ENCODE results near the gene ANO8.

The ANO8 gene

DNA sequence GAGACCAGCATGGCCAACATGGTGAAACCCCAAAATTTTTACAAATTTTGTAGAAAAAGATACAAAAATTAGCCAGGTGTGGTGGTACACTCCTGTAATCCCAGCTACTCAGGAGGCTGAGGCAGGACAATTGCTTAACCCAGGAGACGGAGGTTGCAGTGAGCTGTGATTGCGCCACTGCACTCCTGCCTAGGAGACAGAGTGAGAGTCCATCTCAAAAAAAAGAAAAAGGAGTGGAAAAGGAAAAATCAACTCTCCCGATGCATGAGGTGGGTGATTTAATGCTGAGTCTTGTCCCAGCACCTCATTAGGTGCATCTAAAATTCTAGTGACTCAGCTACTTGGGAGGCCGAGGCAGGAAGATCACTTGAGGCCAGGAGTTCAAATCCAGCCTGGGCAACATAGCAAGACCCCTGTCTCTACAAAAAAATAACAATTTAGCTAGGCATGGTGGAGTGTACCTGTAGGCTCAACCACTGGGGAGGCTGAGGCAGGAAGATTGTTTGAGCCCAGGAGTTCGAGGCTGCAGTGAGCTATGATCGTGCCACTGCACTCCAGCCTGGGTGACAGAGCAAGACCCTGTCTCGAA lies 22.5 kb upstream of the ANO8 start:
- Histone ChIP-seq H3K27me3 (replicated peaks; ENCODE audit: insufficient read depth, low read length) (peaks cover 5% of the 10 kb centered on the region; the same call in 1 of the 2 replicates), H3K27ac (ENCODE audit: low read length) (no peak overlapping the region), H3K4me3 (ENCODE audit: low read length) (no peak overlapping the region), H3K79me2 (ENCODE audit: low read length) (no peaks in the 10 kb centered on the region), H3K9me3 (replicated peaks; ENCODE audit: insufficient read depth, low read length) (no peaks in the 10 kb centered on the region), H3K9ac (ENCODE audit: low read length) (no peak overlapping the region), H3K4me2 (ENCODE audit: low read depth, low read length) (no peak overlapping the region), H2AFZ (ENCODE audit: low read length) (no peak overlapping the region), H4K20me1 (ENCODE audit: insufficient read depth, low read length) (no peaks in the 10 kb centered on the region), H3K4me1 (ENCODE audit: low read length) (no peaks in the 10 kb centered on the region), H3K9me2 (replicated peaks; ENCODE audit: insufficient read depth, low read length) (no peaks in the 10 kb centered on the region), H3K36me3 (replicated peaks; ENCODE audit: insufficient read depth, low read length) (no peaks in the 10 kb centered on the region), H3F3A (ENCODE audit: insufficient read depth, low read length) (no peaks in the 10 kb centered on the region)
- DNase-seq: no peak
- TF ChIP-seq EZH2phosphoT487 (IDR thresholded peaks at IDR 0.05; ENCODE audit: low read length) (no peak), EZH2 (optimal IDR thresholded peaks at IDR 0.05; ENCODE audit: low read depth, low read length) (no peak)
- TF ChIP-seq, protein P1, sequence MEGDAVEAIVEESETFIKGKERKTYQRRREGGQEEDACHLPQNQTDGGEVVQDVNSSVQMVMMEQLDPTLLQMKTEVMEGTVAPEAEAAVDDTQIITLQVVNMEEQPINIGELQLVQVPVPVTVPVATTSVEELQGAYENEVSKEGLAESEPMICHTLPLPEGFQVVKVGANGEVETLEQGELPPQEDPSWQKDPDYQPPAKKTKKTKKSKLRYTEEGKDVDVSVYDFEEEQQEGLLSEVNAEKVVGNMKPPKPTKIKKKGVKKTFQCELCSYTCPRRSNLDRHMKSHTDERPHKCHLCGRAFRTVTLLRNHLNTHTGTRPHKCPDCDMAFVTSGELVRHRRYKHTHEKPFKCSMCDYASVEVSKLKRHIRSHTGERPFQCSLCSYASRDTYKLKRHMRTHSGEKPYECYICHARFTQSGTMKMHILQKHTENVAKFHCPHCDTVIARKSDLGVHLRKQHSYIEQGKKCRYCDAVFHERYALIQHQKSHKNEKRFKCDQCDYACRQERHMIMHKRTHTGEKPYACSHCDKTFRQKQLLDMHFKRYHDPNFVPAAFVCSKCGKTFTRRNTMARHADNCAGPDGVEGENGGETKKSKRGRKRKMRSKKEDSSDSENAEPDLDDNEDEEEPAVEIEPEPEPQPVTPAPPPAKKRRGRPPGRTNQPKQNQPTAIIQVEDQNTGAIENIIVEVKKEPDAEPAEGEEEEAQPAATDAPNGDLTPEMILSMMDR (IDR thresholded peaks at IDR 0.05; ENCODE audit: low read length): no peak

DNA sequence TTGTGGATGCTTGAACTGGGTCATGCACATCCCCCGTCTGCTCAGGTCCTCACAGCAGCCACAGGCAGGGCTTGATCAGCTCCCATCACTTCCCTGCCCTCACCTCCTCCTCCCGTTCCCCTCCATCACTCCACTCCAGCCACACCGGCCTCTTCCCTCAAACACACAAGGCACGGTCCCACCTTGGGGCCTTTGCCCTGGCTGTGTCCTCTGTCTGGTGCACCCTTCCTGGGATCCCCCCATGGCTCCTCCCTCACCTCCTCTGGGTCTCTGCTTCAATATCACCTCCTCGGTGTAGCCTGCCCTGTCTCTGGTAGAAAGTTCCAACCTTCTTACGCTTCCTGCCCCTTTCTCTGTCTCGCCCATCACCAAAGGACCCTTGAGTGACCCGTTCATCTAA lies 18.7 kb upstream of the ANO8 start:
- TF ChIP-seq EZH2 (optimal IDR thresholded peaks at IDR 0.05; ENCODE audit: low read depth, low read length) (no peak), EZH2phosphoT487 (IDR thresholded peaks at IDR 0.05; ENCODE audit: low read length) (no peak)
- TF ChIP-seq, protein P1 (IDR thresholded peaks at IDR 0.05; ENCODE audit: low read length): no peak
- Histone ChIP-seq H3K4me3 (ENCODE audit: low read length) (no peak overlapping the region), H2AFZ (ENCODE audit: low read length) (no peak overlapping the region)

DNA sequence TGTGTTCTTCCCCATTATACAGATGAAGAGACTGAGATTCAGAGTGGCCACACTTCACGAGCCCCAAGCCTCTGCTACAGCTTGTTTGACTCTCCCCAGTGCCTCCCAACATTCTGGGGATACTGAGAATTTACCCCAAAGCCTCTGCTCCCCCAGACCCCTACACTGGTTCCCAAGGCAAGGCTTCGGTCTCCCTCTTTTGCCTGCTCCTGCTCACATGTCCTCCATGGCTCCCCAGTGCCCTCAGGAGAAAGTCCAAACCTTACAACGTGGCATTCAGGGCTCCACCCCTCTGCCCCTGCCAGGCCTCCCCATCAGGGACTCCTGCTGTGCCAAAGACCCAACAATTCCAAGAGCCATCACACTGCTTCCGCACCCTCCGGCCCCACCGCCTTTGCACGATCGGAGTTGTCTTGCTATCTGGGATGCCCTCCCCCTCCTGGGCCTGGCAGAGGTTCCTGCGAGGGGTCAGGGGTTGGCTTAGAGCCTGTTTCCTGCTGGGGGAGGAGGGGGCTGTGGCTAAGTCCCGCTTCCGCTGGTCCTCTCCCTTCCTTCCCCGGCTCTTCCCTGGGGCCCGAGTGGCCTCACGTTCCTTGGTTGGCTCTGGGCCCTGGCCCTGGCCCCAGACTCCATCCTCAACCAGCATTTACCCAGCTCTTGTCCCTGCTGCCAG lies 18.1 kb upstream of the ANO8 start:
- Histone ChIP-seq H3K9ac (ENCODE audit: low read length) (no peak overlapping the region), H3K27me3 (replicated peaks; ENCODE audit: insufficient read depth, low read length) (peaks cover 28% of the 10 kb centered on the region)
- DNase-seq: no peak

More for the DNA sequence above, 18.7 kb upstream of the ANO8 start:
- H3K27ac ChIP-seq (ENCODE audit: low read length): no peak overlapping the region
- DNase-seq: no peak
- no peaks in the 10 kb centered on the region for H3K9me2 ChIP-seq (replicated peaks; ENCODE audit: insufficient read depth, low read length)
- no peaks in the 10 kb centered on the region for H3K79me2 ChIP-seq (ENCODE audit: low read length)
- no peaks in the 10 kb centered on the region for H3K9me3 ChIP-seq (replicated peaks; ENCODE audit: insufficient read depth, low read length)
- H3K4me2 ChIP-seq (ENCODE audit: low read depth, low read length): no peak overlapping the region
- no peaks in the 10 kb centered on the region for H4K20me1 ChIP-seq (ENCODE audit: insufficient read depth, low read length)
- no peak overlapping the region for H3K9ac ChIP-seq (ENCODE audit: low read length)
- no peaks in the 10 kb centered on the region for H3K36me3 ChIP-seq (replicated peaks; ENCODE audit: insufficient read depth, low read length)
- no peaks in the 10 kb centered on the region for H3K4me1 ChIP-seq (ENCODE audit: low read length)
- H3K27me3 ChIP-seq (replicated peaks; ENCODE audit: insufficient read depth, low read length): peaks cover 28% of the 10 kb centered on the region
- no peaks in the 10 kb centered on the region for H3F3A ChIP-seq (ENCODE audit: insufficient read depth, low read length)

More for the DNA sequence above, 18.1 kb upstream of the ANO8 start:
- TF ChIP-seq, protein P1 (IDR thresholded peaks at IDR 0.05; ENCODE audit: low read length): no peak
- TF ChIP-seq EZH2 (optimal IDR thresholded peaks at IDR 0.05; ENCODE audit: low read depth, low read length) (no peak), EZH2phosphoT487 (IDR thresholded peaks at IDR 0.05; ENCODE audit: low read length) (no peak)
- Histone ChIP-seq H3K9me3 (replicated peaks; ENCODE audit: insufficient read depth, low read length) (no peaks in the 10 kb centered on the region), H3K9me2 (replicated peaks; ENCODE audit: insufficient read depth, low read length) (no peaks in the 10 kb centered on the region), H3K4me3 (ENCODE audit: low read length) (no peak overlapping the region), H2AFZ (ENCODE audit: low read length) (no peak overlapping the region), H4K20me1 (ENCODE audit: insufficient read depth, low read length) (no peaks in the 10 kb centered on the region), H3K4me1 (ENCODE audit: low read length) (no peaks in the 10 kb centered on the region), H3F3A (ENCODE audit: insufficient read depth, low read length) (no peaks in the 10 kb centered on the region), H3K27ac (ENCODE audit: low read length) (no peak overlapping the region), H3K36me3 (replicated peaks; ENCODE audit: insufficient read depth, low read length) (no peaks in the 10 kb centered on the region), H3K4me2 (ENCODE audit: low read depth, low read length) (no peak overlapping the region), H3K79me2 (ENCODE audit: low read length) (no peaks in the 10 kb centered on the region)
